Measurements from ENCODE around the gene KAZN.

- TF ChIP-seq, protein P1, sequence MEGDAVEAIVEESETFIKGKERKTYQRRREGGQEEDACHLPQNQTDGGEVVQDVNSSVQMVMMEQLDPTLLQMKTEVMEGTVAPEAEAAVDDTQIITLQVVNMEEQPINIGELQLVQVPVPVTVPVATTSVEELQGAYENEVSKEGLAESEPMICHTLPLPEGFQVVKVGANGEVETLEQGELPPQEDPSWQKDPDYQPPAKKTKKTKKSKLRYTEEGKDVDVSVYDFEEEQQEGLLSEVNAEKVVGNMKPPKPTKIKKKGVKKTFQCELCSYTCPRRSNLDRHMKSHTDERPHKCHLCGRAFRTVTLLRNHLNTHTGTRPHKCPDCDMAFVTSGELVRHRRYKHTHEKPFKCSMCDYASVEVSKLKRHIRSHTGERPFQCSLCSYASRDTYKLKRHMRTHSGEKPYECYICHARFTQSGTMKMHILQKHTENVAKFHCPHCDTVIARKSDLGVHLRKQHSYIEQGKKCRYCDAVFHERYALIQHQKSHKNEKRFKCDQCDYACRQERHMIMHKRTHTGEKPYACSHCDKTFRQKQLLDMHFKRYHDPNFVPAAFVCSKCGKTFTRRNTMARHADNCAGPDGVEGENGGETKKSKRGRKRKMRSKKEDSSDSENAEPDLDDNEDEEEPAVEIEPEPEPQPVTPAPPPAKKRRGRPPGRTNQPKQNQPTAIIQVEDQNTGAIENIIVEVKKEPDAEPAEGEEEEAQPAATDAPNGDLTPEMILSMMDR (IDR thresholded peaks at IDR 0.05; ENCODE audit: control extremely low read depth in 1 of 3, insufficient read depth in 1 of 3, low read depth in 1 of 3, low read length in 3 of 3), result no peak
- no peak for TF ChIP-seq CEBPB (IDR thresholded peaks at IDR 0.05; ENCODE audit: low read depth, low read length)
- no peak for TF ChIP-seq TAF1 (IDR thresholded peaks at IDR 0.05; ENCODE audit: low read depth, low read length)
- TF ChIP-seq TCF12 (IDR thresholded peaks at IDR 0.05; ENCODE audit: low read depth, low read length), result no peak
- TF ChIP-seq TEAD4 (IDR thresholded peaks at IDR 0.05; ENCODE audit: low read depth, low read length), result no peak
- TF ChIP-seq POLR2A (IDR thresholded peaks at IDR 0.05; ENCODE audit: control extremely low read depth in 1 of 2, low read depth in 2 of 2, low read length in 2 of 2), result no peak
- no peak for TF ChIP-seq SAP30 (IDR thresholded peaks at IDR 0.05; ENCODE audit: insufficient read depth, insufficient replicate concordance, low read length)
- no peak for TF ChIP-seq POLR2AphosphoS5 (IDR thresholded peaks at IDR 0.05; ENCODE audit: low read depth, low read length)
- TF ChIP-seq EP300 (IDR thresholded peaks at IDR 0.05; ENCODE audit: borderline replicate concordance in 1 of 2, low read depth in 2 of 2, low read length in 2 of 2), result no peak
These were observed 98.9 kb downstream of the KAZN start for GRCh38 chr1:14697353-14697752.
